Stimulated activated naive CD8-positive, alpha-beta T cell treated with anti-CD3 and anti-CD28 coated beads, Interleukin-15, Interleukin-2, amounts not matched to agents 100 ng/mL and 50 ng/mL, for 24 hours (primary cell): ENCODE measurements around the gene MNT.

ENCODE experiments used
- H3K27ac Mint-ChIP-seq: one replicate; pipeline ENCODE4 v1.8.0; 2021; ENCODE audit warnings: mild to moderate bottlenecking, mixed read lengths
- H3K27me3 Mint-ChIP-seq: one replicate; pipeline ENCODE4 v1.8.0; 2021; ENCODE audit warnings: mixed read lengths
- H3K36me3 Mint-ChIP-seq: one replicate; pipeline ENCODE4 v1.8.0; 2021; ENCODE audit warnings: low read depth, mixed read lengths
- H3K4me1 Mint-ChIP-seq: one replicate; pipeline ENCODE4 v1.8.0; 2021; ENCODE audit warnings: low read depth, mixed read lengths
- H3K4me3 Mint-ChIP-seq: one replicate; pipeline ENCODE4 v1.8.0; 2021; ENCODE audit warnings: mild to moderate bottlenecking, mixed read lengths
- H3K9me3 Mint-ChIP-seq: one replicate; pipeline ENCODE4 v1.8.0; 2021; ENCODE audit warnings: mixed read lengths

The MNT gene

GRCh38 chr17:2383628-2384167 is 17.2 kb downstream of the MNT start:
- no peaks in the 10 kb centered on the region for H3K9me3 Mint-ChIP-seq
- no peak overlapping the region for H3K4me3 Mint-ChIP-seq
- peaks cover 3% of the 10 kb centered on the region for H3K4me1 Mint-ChIP-seq
- no peaks in the 10 kb centered on the region for H3K27me3 Mint-ChIP-seq
- H3K36me3 Mint-ChIP-seq: peaks cover 7% of the 10 kb centered on the region
- H3K27ac Mint-ChIP-seq: no peak overlapping the region

GRCh38 chr17:2380950-2381649 is 19.8 kb downstream of the MNT start:
- H3K36me3 Mint-ChIP-seq: no peaks in the 10 kb centered on the region
- H3K4me3 Mint-ChIP-seq: no peak overlapping the region
- peak overlapping the region; percentile 52 for H3K27ac Mint-ChIP-seq
- no peaks in the 10 kb centered on the region for H3K9me3 Mint-ChIP-seq
- peaks cover 3% of the 10 kb centered on the region for H3K4me1 Mint-ChIP-seq
- no peaks in the 10 kb centered on the region for H3K27me3 Mint-ChIP-seq

GRCh38 chr17:2380226-2380922 is 20.5 kb downstream of the MNT start:
- H3K36me3 Mint-ChIP-seq: no peaks in the 10 kb centered on the region

GRCh38 chr17:2379489-2380225 is 21.2 kb downstream of the MNT start:
- Mint-ChIP-seq H3K36me3 (no peaks in the 10 kb centered on the region), H3K27me3 (no peaks in the 10 kb centered on the region), H3K9me3 (no peaks in the 10 kb centered on the region), H3K27ac (no peak overlapping the region), H3K4me3 (no peak overlapping the region), H3K4me1 (peaks cover 3% of the 10 kb centered on the region)

More at GRCh38 chr17:2380226-2380922, 20.5 kb downstream of the MNT start:
- no peak overlapping the region for H3K4me3 Mint-ChIP-seq
- no peak overlapping the region for H3K27ac Mint-ChIP-seq
- H3K4me1 Mint-ChIP-seq: peaks cover 3% of the 10 kb centered on the region
- no peaks in the 10 kb centered on the region for H3K27me3 Mint-ChIP-seq
- H3K9me3 Mint-ChIP-seq: no peaks in the 10 kb centered on the region

GRCh38 chr17:2378905-2379304 is 22.0 kb downstream of the MNT start:
- Mint-ChIP-seq H3K36me3 (no peaks in the 10 kb centered on the region), H3K9me3 (no peaks in the 10 kb centered on the region), H3K27ac (no peak overlapping the region), H3K27me3 (no peaks in the 10 kb centered on the region), H3K4me1 (peaks cover 3% of the 10 kb centered on the region), H3K4me3 (no peak overlapping the region)

GRCh38 chr17:2377659-2378058 is 23.2 kb downstream of the MNT start:
- Mint-ChIP-seq H3K4me1 (no peaks in the 10 kb centered on the region), H3K36me3 (no peaks in the 10 kb centered on the region), H3K27me3 (no peaks in the 10 kb centered on the region), H3K4me3 (no peak overlapping the region), H3K9me3 (no peaks in the 10 kb centered on the region), H3K27ac (no peak overlapping the region)

- no peak overlapping the region for H3K27ac Mint-ChIP-seq
- H3K4me3 Mint-ChIP-seq: no peak overlapping the region
- H3K9me3 Mint-ChIP-seq: no peaks in the 10 kb centered on the region
- no peaks in the 10 kb centered on the region for H3K27me3 Mint-ChIP-seq
- peaks cover 4% of the 10 kb centered on the region for H3K36me3 Mint-ChIP-seq
- no peaks in the 10 kb centered on the region for H3K4me1 Mint-ChIP-seq
These were observed 24.8 kb downstream of the MNT start for GRCh38 chr17:2376107-2376506.

GRCh38 chr17:2375406-2375805 is 25.5 kb downstream of the MNT start:
- no peak overlapping the region for H3K4me3 Mint-ChIP-seq
- H3K27me3 Mint-ChIP-seq: no peaks in the 10 kb centered on the region
- no peaks in the 10 kb centered on the region for H3K9me3 Mint-ChIP-seq
- H3K4me1 Mint-ChIP-seq: no peaks in the 10 kb centered on the region
- H3K36me3 Mint-ChIP-seq: peaks cover 4% of the 10 kb centered on the region
- no peak overlapping the region for H3K27ac Mint-ChIP-seq

GRCh38 chr17:2374549-2375285 is 26.1 kb downstream of the MNT start:
- Mint-ChIP-seq H3K9me3 (no peaks in the 10 kb centered on the region), H3K27ac (no peak overlapping the region), H3K36me3 (peaks cover 4% of the 10 kb centered on the region), H3K4me1 (no peaks in the 10 kb centered on the region), H3K4me3 (no peak overlapping the region), H3K27me3 (no peaks in the 10 kb centered on the region)

GRCh38 chr17:2373179-2373578 is 27.7 kb downstream of the MNT start:
- Mint-ChIP-seq H3K27ac (no peak overlapping the region), H3K9me3 (no peaks in the 10 kb centered on the region), H3K4me3 (no peak overlapping the region), H3K36me3 (peaks cover 4% of the 10 kb centered on the region), H3K27me3 (no peaks in the 10 kb centered on the region), H3K4me1 (no peaks in the 10 kb centered on the region)

- Mint-ChIP-seq H3K27me3 (no peaks in the 10 kb centered on the region), H3K27ac (no peak overlapping the region), H3K4me3 (no peak overlapping the region), H3K36me3 (peaks cover 4% of the 10 kb centered on the region), H3K9me3 (no peaks in the 10 kb centered on the region), H3K4me1 (no peaks in the 10 kb centered on the region)
These were observed 28.2 kb downstream of the MNT start for GRCh38 chr17:2372681-2373080.

GRCh38 chr17:2372180-2372579 is 28.7 kb downstream of the MNT start:
- Mint-ChIP-seq H3K4me1 (no peaks in the 10 kb centered on the region), H3K27ac (no peak overlapping the region), H3K9me3 (no peaks in the 10 kb centered on the region), H3K27me3 (no peaks in the 10 kb centered on the region), H3K36me3 (peaks cover 4% of the 10 kb centered on the region), H3K4me3 (no peak overlapping the region)

GRCh38 chr17:2371183-2372130 is 29.4 kb downstream of the MNT start:
- no peak overlapping the region for H3K4me3 Mint-ChIP-seq
- H3K9me3 Mint-ChIP-seq: no peaks in the 10 kb centered on the region
- H3K27ac Mint-ChIP-seq: no peak overlapping the region
- no peaks in the 10 kb centered on the region for H3K27me3 Mint-ChIP-seq
- peaks cover 4% of the 10 kb centered on the region for H3K36me3 Mint-ChIP-seq
- no peaks in the 10 kb centered on the region for H3K4me1 Mint-ChIP-seq

- no peaks in the 10 kb centered on the region for H3K9me3 Mint-ChIP-seq
- H3K4me1 Mint-ChIP-seq: no peaks in the 10 kb centered on the region
- no peak overlapping the region for H3K27ac Mint-ChIP-seq
- no peaks in the 10 kb centered on the region for H3K27me3 Mint-ChIP-seq
- peaks cover 4% of the 10 kb centered on the region for H3K36me3 Mint-ChIP-seq
- no peak overlapping the region for H3K4me3 Mint-ChIP-seq
These were observed 30.7 kb downstream of the MNT start for GRCh38 chr17:2370211-2370589.
